Loucy (cell line): Measurements from ENCODE around the gene LRRC41.
"Not testable (repeated sequence)": the region's sequence is repeated elsewhere in the genome, so short reads cannot be mapped to it uniquely, and the experiment has no call there.

Source experiments
- H2AFZ ChIP-seq: fragments of 200-600 bp; sonication (generic); 2 replicates; pipeline ENCODE4 v1.6.0; 2016; ENCODE audit warnings: antibody characterized with exemption, mild to moderate bottlenecking, low read length, moderate library complexity
- H3F3A ChIP-seq: fragments of 200-600 bp; 2 replicates; pipeline ENCODE4 v1.6.0; 2016; ENCODE audit warnings: antibody characterized with exemption, low read depth, mild to moderate bottlenecking
- H3K27me3 ChIP-seq: fragments of 200-600 bp; sonication (generic); 2 replicates; pipeline ENCODE4 v1.6.1; 2014; ENCODE audit warnings: low read length, mild to moderate bottlenecking; ENCODE audit not compliant: insufficient read depth, poor library complexity, severe bottlenecking
- H3K36me3 ChIP-seq: fragments of 200-600 bp; sonication (generic); 2 replicates; pipeline ENCODE4 v1.6.1; 2016; ENCODE audit warnings: low read length; ENCODE audit not compliant: insufficient read depth
- H3K4me1 ChIP-seq: fragments of 200-600 bp; sonication (generic); 2 replicates; pipeline ENCODE4 v1.5.1; 2014; ENCODE audit warnings: low read length, mild to moderate bottlenecking; ENCODE audit not compliant: insufficient read depth, poor library complexity, severe bottlenecking
- H3K4me2 ChIP-seq: fragments of 200-600 bp; sonication (generic); 2 replicates; pipeline ENCODE4 v1.6.0; 2014; ENCODE audit warnings: antibody characterized with exemption, low read length, low read depth, mild to moderate bottlenecking; ENCODE audit not compliant: poor library complexity, severe bottlenecking
- H3K4me3 ChIP-seq: fragments of 200-600 bp; sonication (generic); 2 replicates; pipeline ENCODE4 v1.5.1; 2014; ENCODE audit warnings: low read length, mild to moderate bottlenecking, mixed read lengths; ENCODE audit not compliant: poor library complexity, severe bottlenecking
- H3K79me2 ChIP-seq: fragments of 200-600 bp; sonication (generic); 2 replicates; pipeline ENCODE4 v1.6.1; 2014; ENCODE audit warnings: low read length; ENCODE audit not compliant: insufficient read depth
- H3K9ac ChIP-seq: fragments of 200-600 bp; sonication (generic); 2 replicates; pipeline ENCODE4 v1.6.0; 2014; ENCODE audit warnings: mild to moderate bottlenecking, low read depth, low read length, moderate library complexity; ENCODE audit not compliant: poor library complexity, severe bottlenecking
- H3K9me2 ChIP-seq: fragments of 200-600 bp; sonication (generic); replicated peaks from 2 replicates; pipeline ENCODE4 v1.6.1; 2016; ENCODE audit warnings: low read depth, low read length, mixed read lengths
- H3K9me3 ChIP-seq: fragments of 200-600 bp; sonication (generic); 2 replicates; pipeline ENCODE4 v1.6.1; 2014; ENCODE audit warnings: mild to moderate bottlenecking, antibody characterized with exemption, low read length, low read depth; ENCODE audit not compliant: insufficient read depth
- H4K20me1 ChIP-seq: fragments of 200-600 bp; sonication (generic); 2 replicates; pipeline ENCODE4 v1.6.0; 2014; ENCODE audit warnings: antibody characterized with exemption, low read length, mild to moderate bottlenecking; ENCODE audit not compliant: insufficient read depth, poor library complexity, severe bottlenecking
- EZH2phosphoT487 ChIP-seq: fragments of 200-600 bp; IDR thresholded peaks from 2 replicates; pipeline ENCODE4 v1.6.1; 2018; ENCODE audit warnings: antibody characterized with exemption, mild to moderate bottlenecking, moderate library complexity, borderline replicate concordance
- TF ChIP-seq, protein P1 (sequence below): fragments of 200-600 bp; sonication (generic); conservative IDR thresholded peaks from 2 replicates; pipeline ENCODE4 v1.5.1; 2014; ENCODE audit warnings: mild to moderate bottlenecking, antibody characterized with exemption, low read length

Gene LRRC41

GRCh38 chr1:46340404-46341221, 37.2 kb upstream of the LRRC41 start, which contains the start of gene NSUN4:
NSUN4 (plus strand) TSS chr1:46340807; CDS start chr1:46340827, 20 bp downstream.
- H3K9me2 ChIP-seq, result no peaks in the 10 kb centered on the region
- H4K20me1 ChIP-seq, result peaks cover 22% of the 10 kb centered on the region
- no peaks in the 10 kb centered on the region; the same call in 1 of the 2 replicates for H3K36me3 ChIP-seq
- H3K9ac ChIP-seq, result peak within 1 kb of the TSS; percentile 96
- peak within 1 kb of the TSS; percentile 99 for H3K4me3 ChIP-seq
- H3K4me1 ChIP-seq, result peaks cover 44% of the 10 kb centered on the region
- H2AFZ ChIP-seq, result peak within 1 kb of the TSS; percentile 97
- peaks cover 51% of the 10 kb centered on the region for H3K79me2 ChIP-seq
- TF ChIP-seq, protein P1, sequence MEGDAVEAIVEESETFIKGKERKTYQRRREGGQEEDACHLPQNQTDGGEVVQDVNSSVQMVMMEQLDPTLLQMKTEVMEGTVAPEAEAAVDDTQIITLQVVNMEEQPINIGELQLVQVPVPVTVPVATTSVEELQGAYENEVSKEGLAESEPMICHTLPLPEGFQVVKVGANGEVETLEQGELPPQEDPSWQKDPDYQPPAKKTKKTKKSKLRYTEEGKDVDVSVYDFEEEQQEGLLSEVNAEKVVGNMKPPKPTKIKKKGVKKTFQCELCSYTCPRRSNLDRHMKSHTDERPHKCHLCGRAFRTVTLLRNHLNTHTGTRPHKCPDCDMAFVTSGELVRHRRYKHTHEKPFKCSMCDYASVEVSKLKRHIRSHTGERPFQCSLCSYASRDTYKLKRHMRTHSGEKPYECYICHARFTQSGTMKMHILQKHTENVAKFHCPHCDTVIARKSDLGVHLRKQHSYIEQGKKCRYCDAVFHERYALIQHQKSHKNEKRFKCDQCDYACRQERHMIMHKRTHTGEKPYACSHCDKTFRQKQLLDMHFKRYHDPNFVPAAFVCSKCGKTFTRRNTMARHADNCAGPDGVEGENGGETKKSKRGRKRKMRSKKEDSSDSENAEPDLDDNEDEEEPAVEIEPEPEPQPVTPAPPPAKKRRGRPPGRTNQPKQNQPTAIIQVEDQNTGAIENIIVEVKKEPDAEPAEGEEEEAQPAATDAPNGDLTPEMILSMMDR, result peak; percentile 73
- TF ChIP-seq EZH2phosphoT487, result no peak
- H3F3A ChIP-seq, result no peaks in the 10 kb centered on the region
- H3K4me2 ChIP-seq, result peak within 1 kb of the TSS; percentile 100
- H3K27me3 ChIP-seq, result no peaks in the 10 kb centered on the region
- no peaks in the 10 kb centered on the region for H3K9me3 ChIP-seq

GRCh38 chr1:46337409-46337808, 34.0 kb upstream of the LRRC41 start:
- not testable (repeated sequence) for H3K9ac ChIP-seq, H3K36me3 ChIP-seq, H3K9me2 ChIP-seq, H3K4me3 ChIP-seq, H3K9me3 ChIP-seq, H2AFZ ChIP-seq, H3K27me3 ChIP-seq, H3F3A ChIP-seq, H3K4me2 ChIP-seq
- Histone ChIP-seq H3K4me1 (peaks cover 21% of the 10 kb centered on the region), H4K20me1 (peaks cover 14% of the 10 kb centered on the region), H3K79me2 (peaks cover 24% of the 10 kb centered on the region)

DNA sequence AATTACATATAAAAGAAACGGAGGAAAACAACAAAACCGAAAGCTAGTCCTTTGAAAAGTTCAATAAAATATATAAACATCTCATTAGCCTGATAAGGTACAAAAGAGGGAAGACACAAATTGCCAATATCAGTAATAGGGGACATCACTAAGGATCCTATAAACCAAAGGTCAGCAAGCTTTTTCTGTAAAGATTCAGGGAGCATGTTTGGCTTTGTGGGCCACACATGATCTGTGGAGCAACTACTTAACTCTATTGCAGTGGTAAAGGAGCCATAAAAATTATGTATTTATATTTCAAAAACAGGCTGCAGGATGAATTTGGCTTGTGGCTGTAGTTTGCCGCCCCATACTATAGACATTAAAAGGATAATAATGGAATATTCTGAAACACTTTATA, 31.7 kb upstream of the LRRC41 start:
- no peaks in the 10 kb centered on the region for H3K36me3 ChIP-seq
- peaks cover 4% of the 10 kb centered on the region; the same call in 1 of the 2 replicates for H3K79me2 ChIP-seq
- no peaks in the 10 kb centered on the region for H4K20me1 ChIP-seq
- H3K4me3 ChIP-seq, result no peak overlapping the region
- no peaks in the 10 kb centered on the region for H3K27me3 ChIP-seq
- TF ChIP-seq, protein P1, result no peak
- no peak for TF ChIP-seq EZH2phosphoT487
- H3K4me1 ChIP-seq, result peaks cover 6% of the 10 kb centered on the region
- no peaks in the 10 kb centered on the region for H3F3A ChIP-seq
- H3K9ac ChIP-seq, result no peak overlapping the region
- H3K9me3 ChIP-seq, result no peaks in the 10 kb centered on the region
- H3K4me2 ChIP-seq, result no peak overlapping the region
- 0 out of 2 replicates have a peak overlapping the region, but pooled peaks have one; percentile 28 for H2AFZ ChIP-seq
- H3K9me2 ChIP-seq, result no peaks in the 10 kb centered on the region

DNA sequence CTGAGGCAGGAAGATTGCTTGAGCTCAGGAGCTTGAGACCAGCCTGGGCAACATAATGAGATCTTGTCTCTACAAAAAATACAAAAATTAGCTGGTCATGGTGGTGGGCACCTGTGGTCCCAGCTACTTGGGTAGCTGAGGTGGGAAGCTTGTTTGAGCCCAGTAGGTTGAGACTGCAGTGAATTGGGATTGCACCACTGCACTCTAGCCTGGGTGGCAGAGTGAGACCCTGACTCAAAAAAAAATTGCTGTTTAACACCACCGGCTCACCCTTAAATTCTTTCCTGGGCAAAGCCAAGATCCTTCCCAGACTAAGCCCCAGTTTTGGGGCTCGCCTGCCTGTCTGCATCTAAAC, 30.6 kb upstream of the LRRC41 start:
- no peaks in the 10 kb centered on the region for H3K79me2 ChIP-seq
- TF ChIP-seq, protein P1, result no peak
- TF ChIP-seq EZH2phosphoT487, result no peak
- H3K36me3 ChIP-seq, result no peaks in the 10 kb centered on the region
- H2AFZ ChIP-seq, result peak overlapping the region; percentile 25; the same call in 1 of the 2 replicates
- no peak overlapping the region for H3K4me3 ChIP-seq
- no peak overlapping the region for H3K9ac ChIP-seq
- no peaks in the 10 kb centered on the region for H3K27me3 ChIP-seq
- no peaks in the 10 kb centered on the region for H3K9me3 ChIP-seq
- no peaks in the 10 kb centered on the region for H3K4me1 ChIP-seq
- no peaks in the 10 kb centered on the region for H3F3A ChIP-seq
- no peaks in the 10 kb centered on the region for H3K9me2 ChIP-seq
- H3K4me2 ChIP-seq, result no peak overlapping the region
- H4K20me1 ChIP-seq, result no peaks in the 10 kb centered on the region
